Thoracic aorta (tissue), 2 donors: ENCODE data around the gene CEACAM5. TPM values are rescaled to one million over a fixed set of nuclear protein-coding genes. Genes with fewer than 3 reads are reported as not detected.

Source experiments
- ATAC-seq: fragments of 150-250 bp; one replicate; pipeline ENCODE4 v1.8.0; 2017; ENCODE audit warnings: low read depth; ENCODE audit not compliant: insufficient number of reproducible peaks, low FRiP score
- DNase-seq: peaks from one replicate; pipeline ENCODE4 v3.0.0-alpha.2; 2020; ENCODE audit warnings: low spot score
- H3K27ac ChIP-seq, 2 donors: fragments of 200-600 bp; sonication (generic); 1 replicate in 1 of 2; 2 replicates in 1 of 2; pipeline ENCODE4 v1.5.1; 2016; ENCODE audit warnings: mild to moderate bottlenecking in 2 of 2, moderate library complexity in 2 of 2
- H3K27me3 ChIP-seq: fragments of 200-600 bp; sonication (generic); replicated peaks from 2 replicates; pipeline ENCODE4 v1.6.0; 2016; ENCODE audit warnings: mild to moderate bottlenecking; ENCODE audit not compliant: insufficient read depth
- H3K36me3 ChIP-seq: fragments of 200-600 bp; sonication (generic); one replicate; pipeline ENCODE4 v1.5.1; 2016
- H3K4me1 ChIP-seq, 2 donors: fragments of 200-600 bp; sonication (generic); 1 replicate in 1 of 2; 2 replicates in 1 of 2; pipeline versions ENCODE4 v1.5.1 to v1.6.0; 2016; ENCODE audit warnings: low read depth in 2 of 2, mild to moderate bottlenecking in 1 of 2; ENCODE audit not compliant: control insufficient read depth in 1 of 2
- H3K4me3 ChIP-seq: fragments of 200-600 bp; sonication (generic); 2 replicates; pipeline ENCODE4 v1.5.1; 2016; ENCODE audit warnings: mild to moderate bottlenecking
- H3K9me3 ChIP-seq: fragments of 200-600 bp; sonication (generic); 2 replicates; pipeline ENCODE4 v1.5.1; 2016
- total RNA-seq, 2 donors: library from RNA; depleted of rRNA; stranded (reverse); fragments of >200 nt; gene quantifications; one replicate each; pipeline versions ENCODE4 v1.1.0 to v1.2.3, GENCODE V29; 2016
- TF ChIP-seq, protein P1 (sequence below): fragments of 200-600 bp; sonication (generic); IDR thresholded peaks from one replicate; pipeline ENCODE4 v1.5.1; 2019; ENCODE audit warnings: antibody characterized with exemption

The CEACAM5 gene
- total RNA-seq, 2 donors from 2014 or later, result not detected

DNA sequence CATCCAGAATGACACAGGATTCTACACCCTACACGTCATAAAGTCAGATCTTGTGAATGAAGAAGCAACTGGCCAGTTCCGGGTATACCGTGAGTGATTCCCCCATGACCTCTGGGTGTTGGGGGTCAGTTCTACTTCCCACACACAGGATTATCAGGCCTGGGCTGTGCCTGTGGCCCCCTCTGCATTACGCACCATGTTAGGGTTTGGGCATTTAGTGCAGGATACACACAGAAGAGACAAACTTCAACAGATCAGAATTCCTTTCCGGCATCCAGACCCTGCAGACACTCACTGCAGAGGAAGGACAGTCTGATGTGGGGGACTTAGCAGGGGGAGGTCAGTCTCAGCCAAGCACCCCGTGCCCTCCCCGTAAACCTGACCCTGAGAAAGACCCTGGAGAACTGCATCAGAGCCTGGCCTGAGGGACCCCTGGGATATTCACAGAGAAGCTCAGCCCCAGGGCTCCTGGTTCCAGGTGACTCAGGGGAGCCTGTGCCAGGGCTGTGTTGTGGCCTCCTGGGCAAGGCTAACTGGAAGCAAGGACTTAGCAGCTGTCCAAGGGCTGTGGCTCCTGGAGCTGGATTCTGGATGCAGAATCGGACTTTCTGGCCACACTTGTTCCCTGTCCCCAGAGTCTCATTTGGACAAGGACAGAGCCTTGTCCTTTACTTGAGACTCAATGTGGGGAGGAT, 1.7 kb downstream of the CEACAM5 start:
- no peaks in the 10 kb centered on the region for H3K36me3 ChIP-seq
- no peak for ATAC-seq
- no peak overlapping the region for H3K27ac ChIP-seq
- H3K27me3 ChIP-seq, result no peaks in the 10 kb centered on the region
- TF ChIP-seq, protein P1, sequence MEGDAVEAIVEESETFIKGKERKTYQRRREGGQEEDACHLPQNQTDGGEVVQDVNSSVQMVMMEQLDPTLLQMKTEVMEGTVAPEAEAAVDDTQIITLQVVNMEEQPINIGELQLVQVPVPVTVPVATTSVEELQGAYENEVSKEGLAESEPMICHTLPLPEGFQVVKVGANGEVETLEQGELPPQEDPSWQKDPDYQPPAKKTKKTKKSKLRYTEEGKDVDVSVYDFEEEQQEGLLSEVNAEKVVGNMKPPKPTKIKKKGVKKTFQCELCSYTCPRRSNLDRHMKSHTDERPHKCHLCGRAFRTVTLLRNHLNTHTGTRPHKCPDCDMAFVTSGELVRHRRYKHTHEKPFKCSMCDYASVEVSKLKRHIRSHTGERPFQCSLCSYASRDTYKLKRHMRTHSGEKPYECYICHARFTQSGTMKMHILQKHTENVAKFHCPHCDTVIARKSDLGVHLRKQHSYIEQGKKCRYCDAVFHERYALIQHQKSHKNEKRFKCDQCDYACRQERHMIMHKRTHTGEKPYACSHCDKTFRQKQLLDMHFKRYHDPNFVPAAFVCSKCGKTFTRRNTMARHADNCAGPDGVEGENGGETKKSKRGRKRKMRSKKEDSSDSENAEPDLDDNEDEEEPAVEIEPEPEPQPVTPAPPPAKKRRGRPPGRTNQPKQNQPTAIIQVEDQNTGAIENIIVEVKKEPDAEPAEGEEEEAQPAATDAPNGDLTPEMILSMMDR, result no peak
- H3K9me3 ChIP-seq, result no peaks in the 10 kb centered on the region
- H3K4me3 ChIP-seq, result no peak overlapping the region
- no peaks in the 10 kb centered on the region for H3K4me1 ChIP-seq
- no peak for DNase-seq

DNA sequence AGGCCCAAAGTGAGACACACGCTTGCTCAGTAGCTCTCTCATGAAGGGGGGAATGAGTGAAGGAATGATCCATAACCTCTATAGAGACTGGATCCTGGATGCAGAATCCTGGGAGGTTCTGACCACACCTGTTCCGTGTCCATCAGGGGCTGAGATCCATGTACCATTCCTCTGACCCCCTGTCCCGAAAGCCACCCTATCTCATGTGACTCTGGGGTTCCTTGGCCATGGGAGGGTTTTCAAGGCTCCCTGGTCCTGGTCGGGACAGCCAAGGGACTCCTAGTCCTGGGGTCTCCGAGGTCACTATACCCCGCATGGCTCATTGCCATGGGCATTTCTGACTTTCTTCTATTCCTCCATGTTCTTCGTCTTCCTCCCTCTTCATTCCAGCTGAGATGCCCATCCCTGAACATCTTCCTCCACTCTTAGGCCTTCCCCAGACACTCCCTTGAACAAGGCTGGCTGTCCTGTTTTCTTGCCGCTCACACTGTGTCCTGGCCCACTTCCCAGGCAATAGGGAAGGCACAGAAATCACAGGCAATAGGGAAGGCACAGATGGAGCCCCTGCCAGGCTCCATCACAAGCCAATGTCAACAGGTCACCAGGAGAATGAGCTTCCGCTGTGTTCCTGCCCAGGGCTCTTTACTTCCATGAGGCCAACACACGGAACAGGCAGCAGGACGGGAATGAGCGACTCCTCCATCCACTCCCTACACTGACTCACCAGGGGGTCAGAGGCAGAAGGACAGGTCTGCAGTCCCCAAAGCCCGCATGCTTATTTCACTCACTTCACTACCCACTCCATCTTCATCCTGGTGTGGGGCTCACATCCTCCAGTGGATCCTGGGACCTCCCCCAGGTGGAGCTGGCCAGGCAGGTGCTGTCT, 3.2 kb downstream of the CEACAM5 start:
- no peak for ATAC-seq
- no peak for DNase-seq
- H3K9me3 ChIP-seq, result no peaks in the 10 kb centered on the region
- no peak overlapping the region for H3K27ac ChIP-seq
- H3K4me1 ChIP-seq, result no peaks in the 10 kb centered on the region
- no peaks in the 10 kb centered on the region for H3K27me3 ChIP-seq
- TF ChIP-seq, protein P1, result no peak
- H3K36me3 ChIP-seq, result no peaks in the 10 kb centered on the region
- H3K4me3 ChIP-seq, result no peak overlapping the region

DNA sequence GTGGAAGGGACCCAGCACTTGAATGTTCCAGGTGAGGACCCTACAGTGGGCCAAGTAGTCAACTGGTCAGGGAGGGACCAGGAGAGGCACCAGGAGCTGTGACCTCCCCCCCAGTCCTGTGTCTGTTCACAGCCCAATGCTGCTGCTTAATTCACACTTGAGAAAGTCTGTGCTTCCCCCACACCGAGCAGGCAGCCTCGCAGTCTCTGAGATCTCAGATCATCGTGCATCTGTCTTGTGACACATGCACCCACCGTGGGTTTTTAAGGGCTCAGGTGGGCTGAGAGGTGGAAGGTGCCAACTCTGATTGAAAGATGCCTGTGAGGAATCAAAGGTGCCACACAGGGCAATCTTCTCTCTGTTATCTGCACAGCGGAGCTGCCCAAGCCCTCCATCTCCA, 6.2 kb downstream of the CEACAM5 start:
- TF ChIP-seq, protein P1, result no peak
- DNase-seq (no peak), ATAC-seq (no peak)
- H3K27ac ChIP-seq, result no peak overlapping the region
- H3K4me3 ChIP-seq, result no peak overlapping the region
- no peaks in the 10 kb centered on the region for H3K4me1 ChIP-seq
- no peaks in the 10 kb centered on the region for H3K36me3 ChIP-seq
- no peaks in the 10 kb centered on the region for H3K27me3 ChIP-seq
- H3K9me3 ChIP-seq, result no peaks in the 10 kb centered on the region

DNA sequence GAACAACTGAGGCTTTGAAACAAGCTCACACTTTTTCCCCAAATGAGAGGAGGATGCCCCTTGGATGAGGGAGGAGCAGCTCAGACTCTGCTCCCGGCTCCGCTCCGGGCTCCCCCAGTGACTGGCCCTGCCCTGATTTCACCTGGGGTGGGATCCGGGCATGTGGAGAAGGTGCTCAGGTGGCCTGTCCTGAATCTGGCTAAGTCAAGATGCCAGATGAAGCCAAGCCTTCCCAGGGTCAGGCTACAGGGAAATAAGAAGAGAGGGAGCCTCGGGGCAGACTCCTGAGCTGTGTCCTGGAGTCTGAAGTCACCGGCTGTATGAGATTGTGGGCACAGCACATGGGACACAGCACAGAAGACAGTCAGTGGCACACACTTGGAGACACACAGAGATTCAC, 10.3 kb downstream of the CEACAM5 start:
- DNase-seq (no peak), ATAC-seq (no peak)
- no peaks in the 10 kb centered on the region for H3K9me3 ChIP-seq
- no peaks in the 10 kb centered on the region for H3K27me3 ChIP-seq
- no peaks in the 10 kb centered on the region for H3K4me1 ChIP-seq
- no peak overlapping the region for H3K27ac ChIP-seq
- H3K36me3 ChIP-seq, result no peaks in the 10 kb centered on the region
- TF ChIP-seq, protein P1, result no peak
- no peak overlapping the region for H3K4me3 ChIP-seq

DNA sequence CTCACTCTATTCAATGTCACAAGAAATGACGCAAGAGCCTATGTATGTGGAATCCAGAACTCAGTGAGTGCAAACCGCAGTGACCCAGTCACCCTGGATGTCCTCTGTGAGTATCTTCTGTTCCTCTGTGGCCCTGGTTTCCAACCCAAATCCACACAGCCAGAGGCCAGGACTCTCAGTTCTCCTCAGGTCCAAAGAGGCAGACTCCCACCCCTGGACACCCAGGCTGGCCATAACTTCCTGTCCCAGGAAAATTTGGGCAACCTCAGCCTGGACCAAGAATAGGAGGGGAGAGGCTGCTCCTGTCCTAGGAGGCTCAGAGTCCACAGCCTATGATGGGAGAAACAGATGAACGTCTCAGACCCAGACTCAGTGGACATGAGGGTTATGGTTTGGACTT, 11.7 kb downstream of the CEACAM5 start:
- H3K9me3 ChIP-seq, result no peaks in the 10 kb centered on the region
- no peak for ATAC-seq
- H3K27me3 ChIP-seq, result no peaks in the 10 kb centered on the region
- H3K27ac ChIP-seq, result no peak overlapping the region
- TF ChIP-seq, protein P1, result no peak
- H3K4me3 ChIP-seq, result no peak overlapping the region
- no peaks in the 10 kb centered on the region for H3K36me3 ChIP-seq
- no peaks in the 10 kb centered on the region for H3K4me1 ChIP-seq
- no peak for DNase-seq
